Thyroid gland (tissue), 4 donors: ENCODE results near the gene FAF2.

Source experiments
- POLR2A ChIP-seq, 2 donors: fragments of 450-650 bp; IDR thresholded peaks; one replicate each; pipeline ENCODE4 v1.6.1; 2017; ENCODE audit warnings: antibody characterized with exemption in 2 of 2, mild to moderate bottlenecking in 2 of 2, moderate library complexity in 1 of 2
- TF ChIP-seq, protein P1 (sequence below), 6 experiments: fragments of 200-600 bp in 3 of 6; fragments of 450-650 bp in 3 of 6; sonication (generic) in 3 of 6; IDR thresholded peaks; one replicate each; pipeline ENCODE4 v1.5.1; 2016 to 2019; ENCODE audit warnings: antibody characterized with exemption in 6 of 6, mild to moderate bottlenecking in 2 of 6, inconsistent platforms in 1 of 6, moderate library complexity in 1 of 6

DNA sequence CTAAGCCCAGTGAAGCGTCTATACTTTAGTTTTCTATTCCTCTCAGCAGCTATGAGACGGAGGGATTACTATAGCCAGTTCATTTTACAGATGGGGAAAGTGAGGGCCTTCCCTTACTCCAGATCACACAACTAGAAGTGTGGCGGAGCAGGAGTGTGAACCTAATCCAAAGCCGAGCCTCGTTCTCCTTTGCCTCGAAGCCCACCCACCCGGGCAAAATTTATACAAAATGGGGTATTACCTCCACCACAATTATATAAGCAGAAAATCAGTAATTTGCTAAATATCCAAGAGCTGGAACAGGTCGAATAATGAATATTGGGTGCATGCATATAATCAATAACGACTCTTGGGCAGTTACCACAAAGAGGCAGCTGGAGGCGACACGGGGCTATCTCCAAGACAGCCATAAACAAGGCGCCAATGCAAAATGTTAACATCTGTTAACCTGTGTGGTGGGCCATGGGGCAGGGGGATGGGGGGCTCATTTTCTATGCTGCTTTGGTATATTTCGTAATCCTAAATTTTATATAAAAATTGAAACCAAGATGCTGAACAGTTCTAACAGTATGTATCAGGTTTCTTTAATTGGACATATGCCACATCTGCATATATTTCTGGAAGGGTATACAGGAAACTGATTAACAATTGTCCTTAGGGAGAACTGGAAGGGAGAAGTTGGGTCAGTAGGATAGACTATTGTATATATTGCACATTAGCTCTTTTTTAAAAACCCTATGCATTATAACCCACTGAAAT is 90.2 kb downstream of the FAF2 start:
- TF ChIP-seq, protein P1, sequence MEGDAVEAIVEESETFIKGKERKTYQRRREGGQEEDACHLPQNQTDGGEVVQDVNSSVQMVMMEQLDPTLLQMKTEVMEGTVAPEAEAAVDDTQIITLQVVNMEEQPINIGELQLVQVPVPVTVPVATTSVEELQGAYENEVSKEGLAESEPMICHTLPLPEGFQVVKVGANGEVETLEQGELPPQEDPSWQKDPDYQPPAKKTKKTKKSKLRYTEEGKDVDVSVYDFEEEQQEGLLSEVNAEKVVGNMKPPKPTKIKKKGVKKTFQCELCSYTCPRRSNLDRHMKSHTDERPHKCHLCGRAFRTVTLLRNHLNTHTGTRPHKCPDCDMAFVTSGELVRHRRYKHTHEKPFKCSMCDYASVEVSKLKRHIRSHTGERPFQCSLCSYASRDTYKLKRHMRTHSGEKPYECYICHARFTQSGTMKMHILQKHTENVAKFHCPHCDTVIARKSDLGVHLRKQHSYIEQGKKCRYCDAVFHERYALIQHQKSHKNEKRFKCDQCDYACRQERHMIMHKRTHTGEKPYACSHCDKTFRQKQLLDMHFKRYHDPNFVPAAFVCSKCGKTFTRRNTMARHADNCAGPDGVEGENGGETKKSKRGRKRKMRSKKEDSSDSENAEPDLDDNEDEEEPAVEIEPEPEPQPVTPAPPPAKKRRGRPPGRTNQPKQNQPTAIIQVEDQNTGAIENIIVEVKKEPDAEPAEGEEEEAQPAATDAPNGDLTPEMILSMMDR (IDR thresholded peaks at IDR 0.05), result no peak
- TF ChIP-seq POLR2A (IDR thresholded peaks at IDR 0.05), result no peak
